GM12878 (cell line): ENCODE measurements around the gene NT5E.

Experiments used
- BACH1 ChIP-seq: fragments of 450-650 bp; IDR thresholded peaks from 2 replicates; pipeline ENCODE4 v1.6.1; 2017; ENCODE audit warnings: mild to moderate bottlenecking, borderline replicate concordance
- BRCA1 ChIP-seq: IDR thresholded peaks from 2 replicates; pipeline ENCODE4 v1.6.1; 2011; ENCODE audit warnings: low read depth, low read length, improper control_type of control experiment
- CBX3 ChIP-seq: fragments of 200-600 bp; sonication (generic); IDR thresholded peaks from 2 replicates; pipeline ENCODE4 v1.6.1; 2016; ENCODE audit warnings: low read depth, borderline replicate concordance
- CTCF ChIP-seq, 3 experiments: IDR thresholded peaks in 2 of 3; conservative IDR thresholded peaks in 1 of 3; 2 replicates each; pipeline ENCODE4 v1.5.1; 2011; ENCODE audit warnings: low read depth in 3 of 3, low read length in 3 of 3, mild to moderate bottlenecking in 3 of 3, control low read depth in 2 of 3, moderate library complexity in 2 of 3, inconsistent platforms in 1 of 3, mixed read lengths in 1 of 3; ENCODE audit not compliant: control insufficient read depth in 2 of 3, insufficient read depth in 1 of 3; ENCODE audit errors: extremely low read depth in 1 of 3
- HDAC6 ChIP-seq: fragments of 200-600 bp; sonication (generic); IDR thresholded peaks from one replicate; pipeline ENCODE4 v1.8.0; 2017; ENCODE audit warnings: antibody characterized with exemption; ENCODE audit not compliant: unreplicated experiment
- HDGF ChIP-seq: fragments of 450-650 bp; IDR thresholded peaks from 2 replicates; pipeline ENCODE4 v1.6.1; 2016; ENCODE audit warnings: antibody characterized with exemption
- MEF2A ChIP-seq: IDR thresholded peaks from 2 replicates; pipeline ENCODE4 v1.6.1; 2011; ENCODE audit warnings: low read depth, mild to moderate bottlenecking, low read length, moderate library complexity; ENCODE audit not compliant: insufficient read depth
- SIN3A ChIP-seq: IDR thresholded peaks from 2 replicates; pipeline ENCODE4 v1.6.1; 2012; ENCODE audit warnings: low read depth, low read length, improper control_type of control experiment
- SUZ12 ChIP-seq: fragments of 200-600 bp; sonication (generic); IDR thresholded peaks from one replicate; pipeline ENCODE4 v1.6.1; 2018; ENCODE audit warnings: antibody characterized with exemption, mild to moderate bottlenecking; ENCODE audit not compliant: unreplicated experiment
- TAF1 ChIP-seq: IDR thresholded peaks from 2 replicates; pipeline ENCODE4 v1.6.1; 2011; ENCODE audit warnings: mild to moderate bottlenecking, low read depth, low read length, borderline replicate concordance
- ZNF24 ChIP-seq: fragments of 450-650 bp; IDR thresholded peaks from 2 replicates; pipeline ENCODE4 v1.6.1; 2017; ENCODE audit warnings: antibody characterized with exemption, mild to moderate bottlenecking
- TF ChIP-seq, protein P1 (sequence below): fragments of 450-650 bp; IDR thresholded peaks from 2 replicates; pipeline ENCODE4 v1.6.1; 2017; ENCODE audit warnings: mild to moderate bottlenecking
- TF ChIP-seq, protein P2 (sequence below): IDR thresholded peaks from 2 replicates; pipeline ENCODE4 v1.6.1; 2012; ENCODE audit warnings: low read depth, low read length, improper control_type of control experiment

DNA sequence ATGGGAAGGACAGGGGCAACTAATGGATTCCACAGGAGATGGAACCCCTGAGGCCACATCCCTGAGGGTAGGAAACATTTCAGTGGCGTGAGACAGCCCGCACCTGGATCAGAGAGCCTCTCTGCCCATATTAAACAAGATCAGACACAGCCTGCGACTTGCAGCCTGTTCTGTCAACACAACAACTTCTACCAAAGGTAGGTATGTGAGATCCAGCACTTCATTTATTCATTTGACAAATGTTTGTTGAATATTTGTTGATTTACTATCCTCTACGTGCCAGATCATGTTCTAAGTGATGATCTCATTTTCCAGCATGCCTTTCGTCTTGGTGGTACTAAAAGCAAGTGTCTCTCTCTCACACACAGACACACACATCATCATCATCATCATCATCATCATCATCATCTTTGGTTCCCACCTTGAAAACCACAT lies 43.2 kb upstream of the NT5E start:
- TF ChIP-seq SUZ12: no peak
- TF ChIP-seq CBX3: no peak
- TF ChIP-seq TAF1: no peak
- no peak for TF ChIP-seq CTCF (IDR thresholded peaks at IDR 0.05 in 2 of 3, conservative IDR thresholded peaks at IDR 0.05 in 1 of 3; ENCODE audit: control insufficient read depth in 2 of 3, extremely low read depth in 1 of 3, insufficient read depth in 1 of 3, low read depth in 3 of 3, low read length in 3 of 3)
- no peak for TF ChIP-seq BACH1
- TF ChIP-seq BRCA1: no peak
- no peak for TF ChIP-seq ZNF24
- TF ChIP-seq, protein P1, sequence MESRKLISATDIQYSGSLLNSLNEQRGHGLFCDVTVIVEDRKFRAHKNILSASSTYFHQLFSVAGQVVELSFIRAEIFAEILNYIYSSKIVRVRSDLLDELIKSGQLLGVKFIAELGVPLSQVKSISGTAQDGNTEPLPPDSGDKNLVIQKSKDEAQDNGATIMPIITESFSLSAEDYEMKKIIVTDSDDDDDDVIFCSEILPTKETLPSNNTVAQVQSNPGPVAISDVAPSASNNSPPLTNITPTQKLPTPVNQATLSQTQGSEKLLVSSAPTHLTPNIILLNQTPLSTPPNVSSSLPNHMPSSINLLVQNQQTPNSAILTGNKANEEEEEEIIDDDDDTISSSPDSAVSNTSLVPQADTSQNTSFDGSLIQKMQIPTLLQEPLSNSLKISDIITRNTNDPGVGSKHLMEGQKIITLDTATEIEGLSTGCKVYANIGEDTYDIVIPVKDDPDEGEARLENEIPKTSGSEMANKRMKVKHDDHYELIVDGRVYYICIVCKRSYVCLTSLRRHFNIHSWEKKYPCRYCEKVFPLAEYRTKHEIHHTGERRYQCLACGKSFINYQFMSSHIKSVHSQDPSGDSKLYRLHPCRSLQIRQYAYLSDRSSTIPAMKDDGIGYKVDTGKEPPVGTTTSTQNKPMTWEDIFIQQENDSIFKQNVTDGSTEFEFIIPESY: no peak
- no peak for TF ChIP-seq SIN3A
- TF ChIP-seq HDAC6: no peak
- TF ChIP-seq, protein P2, sequence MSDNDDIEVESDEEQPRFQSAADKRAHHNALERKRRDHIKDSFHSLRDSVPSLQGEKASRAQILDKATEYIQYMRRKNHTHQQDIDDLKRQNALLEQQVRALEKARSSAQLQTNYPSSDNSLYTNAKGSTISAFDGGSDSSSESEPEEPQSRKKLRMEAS: no peak
- TF ChIP-seq HDGF: no peak
- TF ChIP-seq MEF2A: no peak
